GM18858 (cell line): Measurements from ENCODE around the gene DHH.

ENCODE experiments used
- ATAC-seq: cut with Tn5 transposase; IDR thresholded peaks from one replicate; pipeline ENCODE4 v1.9.1; 2021; ENCODE audit not compliant: unreplicated experiment

The DHH gene

GRCh38 chr12:49051777-49052438 lies 42.7 kb downstream of the DHH start:
- ATAC-seq: no peak

GRCh38 chr12:49051373-49051764 lies 43.2 kb downstream of the DHH start:
- no peak for ATAC-seq

GRCh38 chr12:49050507-49051372 lies 43.9 kb downstream of the DHH start:
- no peak for ATAC-seq

- ATAC-seq: no peak
These were observed 44.9 kb downstream of the DHH start for GRCh38 chr12:49049566-49050224.

GRCh38 chr12:49048953-49049352 lies 45.6 kb downstream of the DHH start:
- no peak for ATAC-seq

GRCh38 chr12:49046129-49046895 lies 48.3 kb downstream of the DHH start:
- ATAC-seq: no peak

GRCh38 chr12:49044660-49045059 lies 49.9 kb downstream of the DHH start:
- no peak for ATAC-seq

- ATAC-seq: no peak
These were observed 50.7 kb downstream of the DHH start for GRCh38 chr12:49043856-49044258.

GRCh38 chr12:49043241-49043640 lies 51.4 kb downstream of the DHH start:
- ATAC-seq: no peak

GRCh38 chr12:49041881-49042484 lies 52.6 kb downstream of the DHH start:
- no peak for ATAC-seq

- no peak for ATAC-seq
These were observed 53.3 kb downstream of the DHH start for GRCh38 chr12:49041036-49041880.

GRCh38 chr12:49040364-49040855 lies 54.2 kb downstream of the DHH start:
- no peak for ATAC-seq

- ATAC-seq: no peak
These were observed 54.9 kb downstream of the DHH start for GRCh38 chr12:49039421-49040363.

GRCh38 chr12:49038291-49038955 lies 56.2 kb downstream of the DHH start:
- ATAC-seq: no peak

GRCh38 chr12:49037947-49038237 lies 56.7 kb downstream of the DHH start:
- ATAC-seq: no peak

GRCh38 chr12:49037111-49037946 lies 57.3 kb downstream of the DHH start:
- no peak for ATAC-seq
